ENCODE measurements around the gene GNAT3.

The GNAT3 gene

DNA sequence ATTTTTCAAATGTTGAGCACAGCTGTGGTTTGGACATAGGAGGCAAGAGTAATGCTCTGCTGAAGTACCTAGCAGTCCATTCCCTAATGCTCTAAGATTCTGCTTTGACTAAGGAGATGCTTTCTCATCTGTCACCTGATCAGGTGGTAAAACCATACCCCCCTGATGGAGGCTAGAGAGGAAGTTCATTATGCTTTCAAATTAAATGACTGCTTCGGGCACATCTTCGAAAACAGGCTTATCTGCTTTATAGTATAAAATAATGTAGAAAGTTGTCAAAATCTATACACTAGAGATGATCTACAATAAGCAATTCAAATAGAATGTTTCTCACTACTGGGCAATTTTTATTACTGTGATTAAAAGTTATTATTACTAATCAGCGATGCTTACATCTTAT, at the start of gene GNAT3:
TSS of gene GNAT3 (minus strand) at position 101 of the 400 bp plus-strand sequence. CDS start 138 bp downstream, outside the sequence.
- no peak for DNase-seq

GRCh38 chr7:80558116-80558515, 46.3 kb upstream of the GNAT3 start:
- DNase-seq: no peak

- DNase-seq: no peak
These were observed 40.3 kb upstream of the GNAT3 start for GRCh38 chr7:80552031-80552694.

- no peak for DNase-seq
These were observed 38.1 kb upstream of the GNAT3 start for GRCh38 chr7:80550005-80550404.

- DNase-seq: no peak
These were observed 37.1 kb upstream of the GNAT3 start for GRCh38 chr7:80548840-80549530.

DNA sequence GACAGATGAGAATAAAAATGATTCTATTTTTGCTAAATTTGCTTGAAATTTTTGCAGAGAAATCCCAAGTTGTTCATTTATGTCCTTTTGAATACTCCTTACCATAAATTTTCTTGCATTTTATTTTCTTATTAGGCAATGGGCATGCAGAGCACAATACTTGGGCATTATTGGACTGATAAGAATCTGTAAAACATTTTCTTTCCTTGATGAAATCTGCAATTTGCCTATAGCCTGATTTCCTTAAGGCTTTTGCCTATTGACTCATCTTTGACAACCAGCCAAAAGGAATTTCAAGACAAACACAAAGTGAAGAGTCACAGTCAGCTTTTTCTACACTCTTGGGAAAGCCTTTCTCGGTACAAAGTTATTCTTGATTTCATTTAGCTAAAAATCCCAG, 30.5 kb upstream of the GNAT3 start:
- no peak for DNase-seq

DNA sequence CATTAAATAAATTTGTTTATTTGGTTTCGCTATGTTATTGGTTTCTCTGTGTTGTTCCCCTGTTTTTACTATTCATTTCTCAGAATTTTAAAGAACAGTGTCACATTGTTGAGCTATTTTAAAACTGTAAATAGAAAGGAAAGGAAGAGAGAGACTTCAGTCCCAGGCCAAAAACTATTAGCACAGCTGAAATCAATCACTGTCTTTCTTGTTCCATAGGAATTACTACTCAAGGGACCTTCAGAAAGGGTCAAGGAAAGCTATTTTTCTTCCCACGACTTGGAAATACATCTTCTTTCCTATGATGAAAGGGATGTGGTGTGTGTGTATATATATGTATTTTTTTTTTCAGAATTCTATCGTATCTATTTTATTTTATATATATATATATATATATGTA, 29.0 kb upstream of the GNAT3 start:
- no peak for DNase-seq

DNA sequence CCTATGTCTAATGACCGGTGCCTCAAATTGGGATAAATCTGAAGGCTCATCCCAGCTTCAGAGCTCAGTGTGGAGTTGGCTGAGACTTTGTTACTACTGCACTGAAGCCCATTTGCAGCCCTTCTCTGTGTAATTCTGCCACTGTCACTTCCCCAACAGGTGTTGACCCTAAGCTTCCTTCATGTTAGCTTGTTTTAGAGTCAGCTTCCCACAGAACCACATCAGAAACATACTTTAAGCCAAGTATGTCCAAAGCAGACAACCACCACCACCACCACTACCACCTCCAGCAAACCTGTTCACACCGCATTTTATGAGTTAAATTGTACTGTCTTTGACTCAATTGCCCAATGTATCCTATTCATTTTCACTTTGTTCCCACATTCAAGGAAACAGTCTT, 25.2 kb upstream of the GNAT3 start:
- no peak for DNase-seq

DNA sequence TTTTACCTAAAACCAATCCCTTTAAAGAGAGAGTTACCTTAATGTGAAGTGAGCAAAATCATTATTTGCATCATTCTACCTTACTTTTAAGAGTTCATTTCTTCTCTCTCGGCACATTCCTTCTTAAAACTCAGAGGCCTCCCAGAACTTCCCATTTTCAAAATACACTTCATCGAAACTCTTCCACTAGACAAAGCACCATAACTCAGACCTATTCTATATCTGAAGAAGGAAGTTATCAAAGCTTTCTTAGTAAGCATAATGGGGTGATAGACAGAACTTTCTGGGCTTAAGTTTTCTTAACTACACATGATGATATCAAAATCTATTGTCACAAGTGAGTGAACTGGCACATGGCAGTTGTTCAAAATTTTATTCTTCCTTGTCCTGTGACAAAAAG, 24.6 kb upstream of the GNAT3 start:
- no peak for DNase-seq

GRCh38 chr7:80533287-80533686, 21.4 kb upstream of the GNAT3 start:
- DNase-seq: no peak

GRCh38 chr7:80532153-80532552, 20.3 kb upstream of the GNAT3 start:
- DNase-seq: no peak

- no peak for DNase-seq
These were observed 18.3 kb upstream of the GNAT3 start for GRCh38 chr7:80530136-80530535.

DNA sequence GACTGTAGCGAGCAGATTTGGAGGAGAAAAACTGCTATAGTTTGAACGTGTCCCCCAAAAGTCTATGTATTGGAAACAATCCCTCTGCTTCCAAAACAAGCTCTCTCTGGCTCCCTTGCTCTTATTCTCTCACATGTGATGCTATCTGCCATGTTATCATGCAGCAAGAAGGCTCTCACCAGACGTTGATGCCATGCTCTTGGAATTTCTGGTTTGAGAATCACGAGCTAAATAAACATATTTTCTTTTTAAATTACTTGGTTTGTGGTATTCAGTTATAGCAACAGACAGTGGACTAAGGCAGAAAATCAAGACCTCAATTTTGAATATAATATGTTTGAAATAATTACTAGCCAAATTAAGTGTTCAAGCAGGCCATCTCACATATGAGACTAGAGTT, 17.5 kb upstream of the GNAT3 start:
- no peak for DNase-seq

- no peak for DNase-seq
These were observed 16.8 kb upstream of the GNAT3 start for GRCh38 chr7:80528689-80529088.

DNA sequence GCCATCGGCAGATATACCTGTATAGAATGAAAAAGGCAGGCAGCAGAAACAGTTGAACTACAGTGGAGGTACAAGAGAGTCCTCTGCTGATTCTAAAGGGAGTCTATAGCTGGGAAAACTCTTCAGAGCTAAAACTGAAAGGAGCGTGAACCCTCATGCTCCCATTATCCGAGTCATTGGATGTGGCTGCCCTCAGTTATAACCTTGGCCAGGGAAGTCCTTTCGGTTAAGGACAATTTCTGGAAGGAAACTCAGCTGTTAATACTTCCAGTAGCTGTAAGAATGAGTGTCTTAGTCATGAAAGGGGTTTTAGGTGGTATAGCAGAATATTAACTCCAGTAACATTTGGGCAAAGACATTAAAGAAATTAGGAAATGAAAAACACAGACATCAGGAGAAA, 14.6 kb upstream of the GNAT3 start:
- no peak for DNase-seq

GRCh38 chr7:80524693-80525092, 12.8 kb upstream of the GNAT3 start:
- DNase-seq: no peak

DNA sequence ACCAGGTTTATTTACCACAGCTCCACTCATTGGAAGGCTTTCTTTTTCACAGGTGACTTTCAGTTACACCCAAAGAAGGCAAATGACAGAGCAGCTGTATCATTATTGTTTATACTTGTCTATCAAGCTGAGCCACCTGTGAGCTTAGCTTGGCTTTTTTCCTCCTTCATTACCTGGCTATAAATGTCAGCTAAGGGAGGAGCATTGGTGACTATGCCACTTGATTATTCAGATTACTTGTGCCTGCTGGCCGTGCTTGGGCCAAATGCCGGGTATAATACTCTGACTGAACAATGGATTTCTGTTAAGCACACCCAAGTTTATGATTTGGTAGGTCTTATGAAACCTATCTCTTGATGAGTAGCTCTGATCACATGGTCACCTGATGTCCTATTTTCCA, 9.9 kb upstream of the GNAT3 start:
- DNase-seq: no peak

DNA sequence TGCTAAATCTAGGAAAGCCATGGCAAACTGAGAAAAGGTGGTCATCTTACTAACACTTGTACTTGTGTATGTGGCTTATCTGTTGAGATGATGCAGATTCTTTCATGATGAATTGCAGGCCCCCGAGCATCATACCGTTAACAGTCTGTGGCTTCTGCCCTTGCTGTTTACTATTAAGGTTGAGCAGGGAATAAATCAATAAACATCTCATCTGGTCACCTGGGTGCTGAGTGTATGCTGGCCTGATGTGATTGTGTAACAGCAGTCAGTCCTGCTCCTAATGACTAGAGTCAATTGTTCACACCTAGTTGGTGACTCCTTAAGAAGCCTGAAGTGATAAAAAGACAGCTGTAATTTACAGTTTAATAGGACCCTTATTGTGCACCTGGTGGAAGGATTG, 8.3 kb upstream of the GNAT3 start:
- DNase-seq: no peak

DNA sequence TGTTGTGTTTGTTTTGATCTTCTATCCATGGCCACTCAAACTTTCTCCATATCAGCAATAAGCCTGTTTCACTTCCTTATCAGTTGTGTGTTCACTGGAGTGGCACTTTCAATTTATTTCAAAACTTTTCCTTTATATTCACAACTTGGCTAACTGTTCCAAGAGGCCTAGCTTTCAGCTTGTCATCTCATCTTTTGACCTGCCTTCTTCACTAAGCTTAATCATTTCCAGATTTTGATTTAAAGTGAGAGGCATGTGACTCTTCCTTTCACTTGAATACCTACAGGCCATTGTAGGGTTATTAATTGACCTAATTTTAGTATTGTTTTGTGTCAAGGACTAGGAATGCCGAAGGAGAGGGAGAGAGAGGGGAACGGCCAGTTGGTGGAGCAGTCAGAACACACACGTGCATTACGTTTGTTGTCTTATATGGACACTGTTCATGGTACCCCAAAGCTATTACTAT, 5.5 kb upstream of the GNAT3 start:
- DNase-seq: no peak

DNA sequence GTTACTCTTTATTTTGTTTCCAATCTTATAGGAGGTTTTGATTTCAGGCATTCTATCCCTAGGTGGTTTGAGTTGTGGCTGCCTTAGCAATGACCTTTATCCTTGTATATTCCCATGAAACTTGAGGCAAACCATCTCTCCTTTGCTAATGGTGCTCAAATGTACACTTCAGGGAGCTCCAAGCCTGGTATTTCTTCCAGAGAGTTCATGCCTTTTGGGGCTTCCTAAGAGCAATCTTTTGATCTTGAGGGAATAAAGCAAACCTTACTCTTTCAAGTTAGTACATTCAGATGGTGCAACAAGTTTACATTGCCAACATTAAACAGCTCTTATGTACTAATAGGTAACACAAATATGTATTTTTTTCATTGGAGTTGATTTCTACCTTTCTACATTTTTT, 3.4 kb upstream of the GNAT3 start:
- no peak for DNase-seq

DNA sequence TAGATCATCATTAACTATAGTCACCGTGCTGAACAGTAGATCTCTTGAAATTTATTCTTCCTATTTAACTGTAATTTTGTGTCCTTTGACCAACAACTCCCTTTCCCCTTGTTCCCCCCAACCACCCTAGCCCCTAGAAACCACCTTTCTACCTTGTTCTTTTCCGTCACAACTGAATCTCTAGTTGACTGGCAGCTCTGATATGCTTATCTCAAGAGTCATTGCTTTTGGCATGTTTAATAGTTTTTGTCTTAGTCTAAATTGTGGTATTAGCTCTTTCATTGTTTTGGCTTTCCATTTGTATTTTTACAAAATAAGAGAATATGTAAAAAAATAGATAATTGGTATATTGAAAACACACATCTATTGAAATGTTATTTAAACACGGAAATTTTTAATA, 1.8 kb downstream of the GNAT3 start:
- no peak for DNase-seq

GRCh38 chr7:80508440-80508839, 3.4 kb downstream of the GNAT3 start:
- DNase-seq: no peak

DNA sequence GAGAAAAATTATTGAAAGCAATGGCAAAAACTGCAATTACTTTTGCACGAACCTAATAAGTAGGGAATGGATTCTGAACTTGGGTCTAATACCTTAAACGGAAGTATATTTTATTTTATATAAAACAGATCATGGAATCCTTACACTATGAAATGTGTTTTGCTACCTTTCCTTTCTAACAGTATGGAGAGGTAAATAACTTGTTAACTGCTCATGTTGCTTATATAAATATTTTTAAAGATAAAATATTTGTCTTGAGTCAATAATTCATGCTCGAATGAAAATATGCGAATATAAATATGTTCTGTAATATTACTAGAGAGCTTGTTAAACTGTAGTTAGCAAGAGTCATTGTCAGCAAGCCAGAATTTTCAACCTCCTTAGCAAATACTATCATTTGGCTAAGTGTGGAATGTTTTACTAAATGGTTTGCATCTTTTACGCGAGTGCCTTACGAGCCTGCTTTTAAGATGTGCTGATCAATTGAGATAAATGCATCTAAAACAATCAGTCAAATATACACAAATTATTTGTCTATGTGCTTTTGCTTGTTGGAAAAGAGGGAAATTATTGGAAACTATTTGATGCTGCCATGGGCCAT, 5.9 kb downstream of the GNAT3 start:
- no peak for DNase-seq

- DNase-seq: no peak
These were observed 11.5 kb downstream of the GNAT3 start for GRCh38 chr7:80500325-80500724.
